ENCODE results near the gene ELAC1.

DNA sequence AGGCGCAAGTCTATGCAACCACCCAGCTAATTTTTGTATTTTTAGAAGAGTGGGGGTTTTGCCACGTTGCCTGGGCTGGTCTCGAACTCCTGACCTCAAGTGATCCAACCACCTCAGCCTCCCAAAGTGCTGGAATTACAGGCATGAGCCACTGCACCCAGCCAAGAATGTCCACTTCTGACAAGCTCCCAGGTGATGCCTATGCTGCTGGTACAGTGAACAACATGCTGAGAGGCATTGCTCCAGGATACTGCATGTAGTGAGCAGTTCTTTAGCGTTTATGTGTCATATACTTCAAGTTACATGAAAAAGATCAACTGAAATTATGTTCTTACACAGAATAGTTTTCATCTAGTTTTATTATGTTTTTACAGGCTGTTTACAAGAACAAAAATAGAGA, 17.2 kb upstream of the ELAC1 start:
- TF ChIP-seq, protein P1, sequence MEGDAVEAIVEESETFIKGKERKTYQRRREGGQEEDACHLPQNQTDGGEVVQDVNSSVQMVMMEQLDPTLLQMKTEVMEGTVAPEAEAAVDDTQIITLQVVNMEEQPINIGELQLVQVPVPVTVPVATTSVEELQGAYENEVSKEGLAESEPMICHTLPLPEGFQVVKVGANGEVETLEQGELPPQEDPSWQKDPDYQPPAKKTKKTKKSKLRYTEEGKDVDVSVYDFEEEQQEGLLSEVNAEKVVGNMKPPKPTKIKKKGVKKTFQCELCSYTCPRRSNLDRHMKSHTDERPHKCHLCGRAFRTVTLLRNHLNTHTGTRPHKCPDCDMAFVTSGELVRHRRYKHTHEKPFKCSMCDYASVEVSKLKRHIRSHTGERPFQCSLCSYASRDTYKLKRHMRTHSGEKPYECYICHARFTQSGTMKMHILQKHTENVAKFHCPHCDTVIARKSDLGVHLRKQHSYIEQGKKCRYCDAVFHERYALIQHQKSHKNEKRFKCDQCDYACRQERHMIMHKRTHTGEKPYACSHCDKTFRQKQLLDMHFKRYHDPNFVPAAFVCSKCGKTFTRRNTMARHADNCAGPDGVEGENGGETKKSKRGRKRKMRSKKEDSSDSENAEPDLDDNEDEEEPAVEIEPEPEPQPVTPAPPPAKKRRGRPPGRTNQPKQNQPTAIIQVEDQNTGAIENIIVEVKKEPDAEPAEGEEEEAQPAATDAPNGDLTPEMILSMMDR (conservative IDR thresholded peaks at IDR 0.05) = no peak
- TF ChIP-seq ZFX (IDR thresholded peaks at IDR 0.05) = no peak

All from C4-2B (cell line).